Ascending aorta (tissue), 2 donors: ENCODE measurements around the gene SRGAP1. TPM values are rescaled to one million over a fixed set of nuclear protein-coding genes. Genes with fewer than 3 reads are reported as not detected.

ENCODE experiments used
- DNase-seq, 2 donors: peaks; one replicate each; pipeline ENCODE4 v3.0.0-alpha.2; 2019; ENCODE audit warnings: low spot score in 2 of 2
- H3K27ac ChIP-seq, 2 donors: fragments of 200-600 bp; sonication (generic); one replicate each; pipeline ENCODE4 v1.5.1; 2016 to 2017; ENCODE audit warnings: mild to moderate bottlenecking in 1 of 2
- H3K27me3 ChIP-seq: fragments of 200-600 bp; sonication (generic); one replicate; pipeline ENCODE4 v1.5.1; 2017
- H3K36me3 ChIP-seq, 2 donors: fragments of 200-600 bp; sonication (generic); one replicate each; pipeline ENCODE4 v1.5.1; 2016
- H3K4me1 ChIP-seq, 2 donors: fragments of 200-600 bp; sonication (generic); one replicate each; pipeline ENCODE4 v1.5.1; 2016 to 2017; ENCODE audit warnings: mild to moderate bottlenecking in 1 of 2
- H3K4me3 ChIP-seq, 2 donors: fragments of 200-600 bp; sonication (generic); one replicate each; pipeline ENCODE4 v1.5.1; 2016 to 2017; ENCODE audit warnings: mild to moderate bottlenecking in 1 of 2
- H3K9me3 ChIP-seq, 2 donors: fragments of 200-600 bp; sonication (generic); one replicate each; pipeline ENCODE4 v1.5.1; 2016
- intact Hi-C: fragments of 100-400 bp; cut with DNase I; formaldehyde crosslinking; loops from one replicate; pipeline ENCODE4 v1.15.1; 2023
- total RNA-seq: library from RNA; depleted of rRNA; stranded (reverse); fragments of >200 nt; gene quantifications from one replicate; pipeline ENCODE4 v1.1.0, GENCODE V29; 2016
- TF ChIP-seq, protein P1 (sequence below), 3 experiments: fragments of 200-600 bp in 2 of 3; fragments of 450-650 bp in 1 of 3; sonication (generic) in 2 of 3; IDR thresholded peaks; one replicate each; pipeline ENCODE4 v1.5.1; 2016 to 2019; ENCODE audit warnings: antibody characterized with exemption in 3 of 3, mild to moderate bottlenecking in 1 of 3, moderate library complexity in 1 of 3

The SRGAP1 gene
- total RNA-seq, 1 donor from 2014 or later, result 5.5 TPM

DNA sequence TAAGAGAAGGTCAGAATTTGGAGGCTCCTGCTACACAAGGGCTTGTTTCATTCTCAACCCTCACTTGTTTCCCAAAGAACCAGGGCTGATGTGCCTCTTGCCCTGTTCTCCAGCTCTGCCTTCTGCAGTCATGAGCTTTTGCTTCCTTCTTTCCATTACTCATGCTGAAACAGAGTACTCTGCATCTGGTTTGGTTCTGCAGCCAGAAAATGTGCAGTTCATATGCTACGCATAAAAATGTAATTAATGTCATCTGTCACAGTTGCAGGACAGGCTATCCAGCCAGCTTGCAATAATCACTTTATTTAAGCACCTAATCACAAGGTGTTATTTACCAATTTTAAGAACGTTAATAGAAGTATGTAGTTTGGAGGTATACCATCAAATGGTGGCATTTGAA is 150.2 kb downstream of the SRGAP1 start:
- intact Hi-C loops, result no loop called here
- Histone ChIP-seq H3K27me3 (no peaks in the 10 kb centered on the region), H3K27ac (no peak overlapping the region), H3K36me3 (no peaks in the 10 kb centered on the region), H3K4me3 (no peak overlapping the region), H3K9me3 (no peaks in the 10 kb centered on the region), H3K4me1 (no peaks in the 10 kb centered on the region)
- TF ChIP-seq, protein P1, sequence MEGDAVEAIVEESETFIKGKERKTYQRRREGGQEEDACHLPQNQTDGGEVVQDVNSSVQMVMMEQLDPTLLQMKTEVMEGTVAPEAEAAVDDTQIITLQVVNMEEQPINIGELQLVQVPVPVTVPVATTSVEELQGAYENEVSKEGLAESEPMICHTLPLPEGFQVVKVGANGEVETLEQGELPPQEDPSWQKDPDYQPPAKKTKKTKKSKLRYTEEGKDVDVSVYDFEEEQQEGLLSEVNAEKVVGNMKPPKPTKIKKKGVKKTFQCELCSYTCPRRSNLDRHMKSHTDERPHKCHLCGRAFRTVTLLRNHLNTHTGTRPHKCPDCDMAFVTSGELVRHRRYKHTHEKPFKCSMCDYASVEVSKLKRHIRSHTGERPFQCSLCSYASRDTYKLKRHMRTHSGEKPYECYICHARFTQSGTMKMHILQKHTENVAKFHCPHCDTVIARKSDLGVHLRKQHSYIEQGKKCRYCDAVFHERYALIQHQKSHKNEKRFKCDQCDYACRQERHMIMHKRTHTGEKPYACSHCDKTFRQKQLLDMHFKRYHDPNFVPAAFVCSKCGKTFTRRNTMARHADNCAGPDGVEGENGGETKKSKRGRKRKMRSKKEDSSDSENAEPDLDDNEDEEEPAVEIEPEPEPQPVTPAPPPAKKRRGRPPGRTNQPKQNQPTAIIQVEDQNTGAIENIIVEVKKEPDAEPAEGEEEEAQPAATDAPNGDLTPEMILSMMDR (IDR thresholded peaks at IDR 0.05), result no peak
- no peak for DNase-seq

DNA sequence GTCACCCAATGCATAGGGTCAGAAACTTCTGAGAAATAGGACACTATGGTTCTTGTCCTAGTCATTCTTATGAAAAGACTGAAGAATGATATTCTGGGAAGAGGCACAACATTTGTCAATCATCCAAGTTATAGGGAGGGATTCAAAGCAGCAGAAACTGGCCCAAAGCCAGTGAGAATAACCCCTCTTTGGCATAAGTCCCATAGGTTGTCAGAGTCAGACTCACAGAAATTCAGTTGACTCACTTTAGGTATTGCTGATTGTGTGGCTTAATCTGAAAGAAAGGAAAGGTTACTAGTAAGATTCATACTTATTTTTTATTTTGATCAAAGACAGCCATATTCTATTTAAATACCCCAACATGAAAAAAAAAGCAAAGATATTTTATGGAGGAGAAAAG is 151.0 kb downstream of the SRGAP1 start:
- Histone ChIP-seq H3K4me3 (no peak overlapping the region), H3K9me3 (no peaks in the 10 kb centered on the region), H3K27ac (no peak overlapping the region), H3K36me3 (no peaks in the 10 kb centered on the region), H3K27me3 (no peaks in the 10 kb centered on the region), H3K4me1 (no peaks in the 10 kb centered on the region)
- intact Hi-C loops, result no loop called here
- DNase-seq, result no peak
- TF ChIP-seq, protein P1 (IDR thresholded peaks at IDR 0.05), result no peak

DNA sequence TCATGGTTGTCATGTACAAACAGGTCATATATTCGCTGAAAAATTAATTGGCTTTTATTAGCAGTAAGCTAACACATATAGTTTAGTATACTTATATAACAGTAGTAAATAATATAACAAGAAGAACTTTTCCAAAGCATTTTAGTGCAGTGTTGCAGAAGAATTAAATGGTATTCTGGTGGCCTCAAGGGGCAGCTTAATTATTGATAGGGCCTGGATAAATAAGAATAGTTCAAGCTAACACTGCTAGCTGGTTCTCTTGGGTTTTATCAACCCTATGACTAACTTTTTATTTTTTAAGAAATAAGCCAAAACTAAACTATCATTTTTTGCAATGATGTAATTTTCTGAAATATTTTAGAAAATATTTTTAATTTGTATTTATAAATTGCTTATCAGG is 152.1 kb downstream of the SRGAP1 start:
- Histone ChIP-seq H3K27ac (no peak overlapping the region), H3K9me3 (no peaks in the 10 kb centered on the region), H3K4me1 (no peaks in the 10 kb centered on the region), H3K36me3 (no peaks in the 10 kb centered on the region), H3K4me3 (no peak overlapping the region), H3K27me3 (no peaks in the 10 kb centered on the region)
- DNase-seq, result no peak
- intact Hi-C loops, result no loop called here
- TF ChIP-seq, protein P1 (IDR thresholded peaks at IDR 0.05), result no peak

GRCh38 chr12:63997198-63997597 is 152.7 kb downstream of the SRGAP1 start:
- TF ChIP-seq, protein P1 (IDR thresholded peaks at IDR 0.05), result no peak
- DNase-seq, result no peak
- intact Hi-C loops, result no loop called here
- Histone ChIP-seq H3K27me3 (no peaks in the 10 kb centered on the region), H3K9me3 (no peaks in the 10 kb centered on the region), H3K27ac (no peak overlapping the region), H3K4me1 (no peaks in the 10 kb centered on the region), H3K4me3 (no peak overlapping the region), H3K36me3 (no peaks in the 10 kb centered on the region)

GRCh38 chr12:63998584-63998983 is 154.1 kb downstream of the SRGAP1 start:
- TF ChIP-seq, protein P1 (IDR thresholded peaks at IDR 0.05), result no peak
- Histone ChIP-seq H3K4me3 (no peak overlapping the region), H3K9me3 (no peaks in the 10 kb centered on the region), H3K36me3 (no peaks in the 10 kb centered on the region), H3K4me1 (no peaks in the 10 kb centered on the region), H3K27me3 (no peaks in the 10 kb centered on the region), H3K27ac (no peak overlapping the region)
- no peak for DNase-seq
- intact Hi-C loops, result no loop called here

GRCh38 chr12:63999853-64000252 is 155.4 kb downstream of the SRGAP1 start:
- no peaks in the 10 kb centered on the region for H3K36me3 ChIP-seq
- H3K9me3 ChIP-seq, result no peaks in the 10 kb centered on the region
- H3K4me1 ChIP-seq, result no peaks in the 10 kb centered on the region
- TF ChIP-seq, protein P1 (IDR thresholded peaks at IDR 0.05), result no peak
- DNase-seq, result no peak
- no peak overlapping the region for H3K4me3 ChIP-seq
- no peaks in the 10 kb centered on the region for H3K27me3 ChIP-seq
- intact Hi-C loops, result no loop called here
- H3K27ac ChIP-seq, result no peak overlapping the region
